Mesendoderm (in vitro differentiated cells): ENCODE data around the gene PDHB.

Experiments used
- DNase-seq: peaks from one replicate; pipeline ENCODE4 v3.0.0; 2013
- H2AK5ac ChIP-seq: 2 replicates; pipeline ENCODE4 v1.6.1; 2013; ENCODE audit warnings: low read length, inconsistent platforms
- H2BK120ac ChIP-seq: 2 replicates; pipeline ENCODE4 v1.6.1; 2013; ENCODE audit warnings: low read depth, mild to moderate bottlenecking, low read length, moderate library complexity, mixed read lengths
- H2BK15ac ChIP-seq: replicated peaks from 2 replicates; pipeline ENCODE4 v1.6.1; 2013; ENCODE audit warnings: low read depth, mild to moderate bottlenecking, moderate library complexity
- H2BK5ac ChIP-seq: 2 replicates; pipeline ENCODE4 v1.6.1; 2013; ENCODE audit warnings: low read length, inconsistent platforms
- H3K18ac ChIP-seq: 2 replicates; pipeline ENCODE4 v1.6.1; 2013; ENCODE audit warnings: mild to moderate bottlenecking, low read length, mixed read lengths
- H3K23ac ChIP-seq: one replicate; pipeline ENCODE4 v1.6.1; 2013; ENCODE audit warnings: low read length
- H3K27ac ChIP-seq: 2 replicates; pipeline ENCODE4 v1.5.1; 2013; ENCODE audit warnings: low read depth, mild to moderate bottlenecking, inconsistent platforms, low read length, moderate library complexity
- H3K27me3 ChIP-seq: 2 replicates; pipeline ENCODE4 v1.6.1; 2013; ENCODE audit warnings: low read length, control low read depth, mild to moderate bottlenecking, inconsistent platforms; ENCODE audit not compliant: insufficient read depth, poor library complexity
- H3K36me3 ChIP-seq: 2 replicates; pipeline ENCODE4 v1.6.1; 2013; ENCODE audit warnings: low read length, inconsistent platforms; ENCODE audit not compliant: control insufficient read depth, insufficient read depth
- H3K4ac ChIP-seq: one replicate; pipeline ENCODE4 v1.6.1; 2013; ENCODE audit warnings: low read depth, mild to moderate bottlenecking, low read length, moderate library complexity
- H3K4me1 ChIP-seq: 2 replicates; pipeline ENCODE4 v1.6.1; 2013; ENCODE audit warnings: low read depth, low read length, inconsistent platforms; ENCODE audit not compliant: control insufficient read depth
- H3K4me2 ChIP-seq: 2 replicates; pipeline ENCODE4 v1.6.1; 2013; ENCODE audit warnings: low read length
- H3K4me3 ChIP-seq: 2 replicates; pipeline ENCODE4 v1.5.1; 2013; ENCODE audit warnings: mild to moderate bottlenecking, low read length
- H3K56ac ChIP-seq: one replicate; pipeline ENCODE4 v1.6.1; 2013; ENCODE audit warnings: low read length
- H3K79me1 ChIP-seq: 2 replicates; pipeline ENCODE4 v1.6.1; 2013; ENCODE audit warnings: low read length, inconsistent platforms
- H3K79me2 ChIP-seq: 2 replicates; pipeline ENCODE4 v1.6.1; 2013; ENCODE audit warnings: mild to moderate bottlenecking, low read length; ENCODE audit not compliant: control insufficient read depth, insufficient read depth
- H3K9ac ChIP-seq: 2 replicates; pipeline ENCODE4 v1.6.1; 2013; ENCODE audit warnings: low read length, inconsistent platforms
- H4K5ac ChIP-seq: one replicate; pipeline ENCODE4 v1.6.1; 2013; ENCODE audit warnings: low read length
- H4K8ac ChIP-seq: one replicate; pipeline ENCODE4 v1.6.1; 2013; ENCODE audit warnings: low read depth, mild to moderate bottlenecking, control low read depth, low read length, moderate library complexity
- WGBS: extraction: QIAGEN DNeasy Blood & Tissue Kit; methylation state at CpG from one replicate; pipeline ENCODE4 v1.1.7; 2013; ENCODE audit warnings: low lambda C conversion rate, missing lambda C conversion rate; ENCODE audit not compliant: insufficient coverage; ENCODE audit errors: extremely low coverage; 5-methylcytosine and 5-hydroxymethylcytosine counted together

The PDHB gene

DNA sequence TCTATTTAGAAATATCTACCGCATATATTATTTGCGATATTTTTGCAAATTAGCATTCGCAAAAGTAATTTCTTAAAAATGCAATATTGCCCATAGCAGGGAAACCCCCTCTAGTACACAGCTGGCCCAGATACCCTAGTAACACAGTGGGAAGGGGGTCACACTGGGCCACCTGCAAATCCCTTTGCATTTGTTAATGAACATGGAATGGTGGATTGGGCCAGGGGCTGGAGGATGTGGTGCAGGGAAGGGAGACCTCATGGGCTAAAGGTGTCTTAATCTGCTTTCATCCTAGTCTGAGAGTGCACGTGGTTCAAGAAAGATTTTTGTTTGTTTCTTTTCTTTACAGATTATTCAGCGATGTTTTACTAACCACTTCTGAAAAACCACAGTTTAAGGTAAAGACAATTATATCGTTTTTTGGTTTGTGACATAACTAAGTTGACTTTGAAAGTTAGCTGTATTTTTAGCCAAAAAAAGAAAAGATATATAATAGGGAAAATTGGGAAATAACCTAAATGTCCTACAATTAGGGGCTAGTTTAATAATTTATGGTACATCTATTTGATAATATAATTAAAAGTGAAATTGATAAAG, 30.0 kb downstream of the PDHB start:
- Histone ChIP-seq H2BK120ac (no peak overlapping the region), H3K79me2 (no peaks in the 10 kb centered on the region), H2AK5ac (no peak overlapping the region), H3K4ac (no peak overlapping the region), H2BK5ac (no peak overlapping the region), H3K18ac (no peak overlapping the region), H4K5ac (no peak overlapping the region), H3K56ac (no peak overlapping the region), H3K79me1 (no peaks in the 10 kb centered on the region), H3K36me3 (no peaks in the 10 kb centered on the region), H3K27me3 (no peaks in the 10 kb centered on the region), H2BK15ac (no peak overlapping the region), H3K23ac (no peak overlapping the region), H3K9ac (no peak overlapping the region), H3K4me1 (no peaks in the 10 kb centered on the region), H3K27ac (no peak overlapping the region), H3K4me3 (no peak overlapping the region), H4K8ac (no peak overlapping the region), H3K4me2 (no peak overlapping the region)
- WGBS: no CpG with 5 or more reads among the region's 6 CpGs
- DNase-seq: no peak

DNA sequence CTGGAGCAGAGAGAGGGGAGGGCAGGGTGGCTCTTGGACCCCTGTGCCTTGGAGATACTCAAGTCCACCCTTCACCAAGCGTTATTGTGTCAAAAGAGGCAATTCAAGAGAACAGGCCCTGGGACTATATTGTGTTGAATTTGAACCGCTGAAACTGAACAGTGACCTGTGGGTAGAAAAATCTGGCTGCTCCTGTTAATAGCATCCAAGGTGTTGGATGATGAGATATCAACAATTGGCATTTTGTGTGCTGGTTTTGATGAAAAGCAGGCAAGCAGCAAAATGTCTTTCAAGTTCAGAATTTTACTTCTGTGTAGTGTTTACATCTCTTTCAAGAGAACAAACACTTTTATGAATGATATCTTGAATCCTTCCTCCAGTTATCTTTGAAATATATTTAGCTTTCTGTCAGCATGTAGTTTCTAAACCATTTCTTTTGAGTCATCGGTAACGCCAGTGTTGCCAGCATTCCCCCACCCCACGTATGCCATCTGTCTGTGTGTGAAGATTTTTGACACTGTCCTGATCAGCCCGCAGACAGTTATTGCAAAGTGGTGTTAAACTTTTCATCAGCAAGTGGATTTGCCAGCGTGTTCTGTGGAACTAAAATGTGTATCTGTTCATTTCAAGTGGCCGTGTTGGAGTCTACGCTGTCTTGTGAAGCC, 34.8 kb downstream of the PDHB start:
- Histone ChIP-seq H4K5ac (no peak overlapping the region), H3K9ac (no peak overlapping the region), H2BK5ac (no peak overlapping the region), H3K36me3 (no peaks in the 10 kb centered on the region), H2BK120ac (no peak overlapping the region), H3K4me1 (peaks cover 4% of the 10 kb centered on the region), H3K4ac (no peak overlapping the region), H2BK15ac (no peak overlapping the region), H3K79me2 (no peaks in the 10 kb centered on the region), H3K79me1 (no peaks in the 10 kb centered on the region), H3K23ac (no peak overlapping the region), H4K8ac (no peak overlapping the region), H3K56ac (no peak overlapping the region), H3K4me3 (no peak overlapping the region), H3K27me3 (no peaks in the 10 kb centered on the region), H3K27ac (no peak overlapping the region), H3K18ac (no peak overlapping the region), H3K4me2 (no peak overlapping the region), H2AK5ac (no peak overlapping the region)
- no CpG with 5 or more reads among the region's 9 CpGs for WGBS
- DNase-seq: no peak

DNA sequence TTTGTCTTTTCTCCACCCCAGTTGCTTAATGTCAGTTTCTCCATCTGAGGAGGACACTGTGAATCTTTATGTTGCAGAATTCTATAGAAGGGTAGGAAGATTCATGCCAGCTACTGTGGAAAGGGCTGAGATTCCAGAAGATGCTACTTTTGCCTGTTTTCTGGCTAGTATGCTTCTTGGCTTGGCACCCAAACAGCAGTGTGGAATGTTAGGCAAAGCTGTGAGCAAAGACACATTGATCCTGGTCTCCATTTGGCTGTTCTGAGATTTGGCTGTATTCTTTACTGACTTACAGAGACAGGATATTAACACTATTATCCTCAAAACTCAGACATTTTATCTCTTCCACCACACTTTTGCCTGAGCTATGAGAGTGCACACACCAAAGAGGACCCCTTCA, 39.3 kb downstream of the PDHB start:
- H2BK5ac ChIP-seq: no peak overlapping the region
- H3K9ac ChIP-seq: no peak overlapping the region
- H4K5ac ChIP-seq: no peak overlapping the region
- H3K79me1 ChIP-seq: no peaks in the 10 kb centered on the region
- no peaks in the 10 kb centered on the region for H3K27me3 ChIP-seq
- H3K79me2 ChIP-seq: no peaks in the 10 kb centered on the region
- no peak overlapping the region for H3K18ac ChIP-seq
- H2BK15ac ChIP-seq: no peak overlapping the region
- H3K4me1 ChIP-seq: peaks cover 4% of the 10 kb centered on the region
- no peak overlapping the region for H3K4me2 ChIP-seq
- no peak for DNase-seq
- no peak overlapping the region for H4K8ac ChIP-seq
- no peak overlapping the region for H2BK120ac ChIP-seq
- no peak overlapping the region for H3K27ac ChIP-seq
- no peak overlapping the region for H3K4ac ChIP-seq
- H2AK5ac ChIP-seq: no peak overlapping the region
- no peaks in the 10 kb centered on the region for H3K36me3 ChIP-seq
- no peak overlapping the region for H3K4me3 ChIP-seq
- no peak overlapping the region for H3K23ac ChIP-seq
- peak overlapping the region; percentile 8 for H3K56ac ChIP-seq

GRCh38 chr3:58392181-58392580, 41.5 kb downstream of the PDHB start:
- Histone ChIP-seq H3K79me2 (no peaks in the 10 kb centered on the region), H3K4me3 (no peak overlapping the region), H3K36me3 (no peaks in the 10 kb centered on the region), H3K23ac (no peak overlapping the region), H3K18ac (no peak overlapping the region), H4K8ac (no peak overlapping the region), H2AK5ac (no peak overlapping the region), H3K56ac (no peak overlapping the region), H2BK5ac (no peak overlapping the region), H2BK120ac (no peak overlapping the region), H4K5ac (no peak overlapping the region), H3K79me1 (no peaks in the 10 kb centered on the region), H3K27ac (no peak overlapping the region), H3K27me3 (no peaks in the 10 kb centered on the region), H3K4me2 (no peak overlapping the region), H2BK15ac (no peak overlapping the region), H3K4me1 (peaks cover 4% of the 10 kb centered on the region), H3K4ac (no peak overlapping the region), H3K9ac (no peak overlapping the region)
- no CpG with 5 or more reads among the region's 3 CpGs for WGBS
- no peak for DNase-seq

- Histone ChIP-seq H4K8ac (no peak overlapping the region), H4K5ac (no peak overlapping the region), H3K79me1 (no peaks in the 10 kb centered on the region), H3K4me2 (no peak overlapping the region), H2AK5ac (no peak overlapping the region), H2BK15ac (no peak overlapping the region), H3K23ac (no peak overlapping the region), H3K4me1 (peaks cover 4% of the 10 kb centered on the region), H3K79me2 (no peaks in the 10 kb centered on the region), H3K4me3 (no peak overlapping the region), H3K36me3 (no peaks in the 10 kb centered on the region), H3K27me3 (no peaks in the 10 kb centered on the region), H2BK5ac (no peak overlapping the region), H2BK120ac (no peak overlapping the region), H3K18ac (no peak overlapping the region), H3K9ac (no peak overlapping the region), H3K56ac (no peak overlapping the region), H3K4ac (no peak overlapping the region), H3K27ac (no peak overlapping the region)
- WGBS: no CpG with 5 or more reads among the region's 3 CpGs
- no peak for DNase-seq
Observed at GRCh38 chr3:58391156-58391865, 42.3 kb downstream of the PDHB start.
